Left renal cortex interstitium (tissue), 4 donors: ENCODE measurements around the gene MAPKAPK5. TPM values are rescaled to one million over a fixed set of nuclear protein-coding genes. Genes with fewer than 3 reads are reported as not detected.

Experiments
- polyA plus RNA-seq, 4 donors: library from polyadenylated mRNA; unstranded; fragments of 120-200 nt; gene quantifications; one replicate each; pipeline ENCODE4 v1.2.1, GENCODE V29; 2013; ENCODE audit not compliant: insufficient read length in 4 of 4

MAPKAPK5 gene
- polyA plus RNA-seq, 4 donors = 42.4 to 60.6 (median 53.8) TPM

Other genes starting within 250 kb of the MAPKAPK5 start
- 10 to 100 TPM; 46.7 to 99.7 (median 77.6) TPM for gene ATXN2, start 242.9 kb upstream of the MAPKAPK5 start, polyA plus RNA-seq
- gene BRAP, start 156.3 kb upstream of the MAPKAPK5 start, polyA plus RNA-seq = 10 to 100 TPM; 17.6 to 21.0 (median 19.4) TPM
- 10 to 100 TPM; 31.1 to 53.8 (median 42.5) TPM for gene ACAD10, start 156.2 kb upstream of the MAPKAPK5 start, polyA plus RNA-seq
- 100 to 1,000 TPM in 2 of 4 donors, 10 to 100 TPM in 2; 88.3 to 123 (median 98.1) TPM for gene ALDH2, start 75.3 kb upstream of the MAPKAPK5 start, polyA plus RNA-seq
- gene TMEM116, start 170.9 kb downstream of the MAPKAPK5 start, polyA plus RNA-seq = 10 to 100 TPM; 29.4 to 35.8 (median 32.8) TPM
- 100 to 1,000 TPM; 146 to 171 (median 164) TPM for gene ERP29, start 171.2 kb downstream of the MAPKAPK5 start, polyA plus RNA-seq